Osteoblast (primary cell): Measurements from ENCODE around the gene HTRA3. TPM values are rescaled to one million over a fixed set of nuclear protein-coding genes. Genes with fewer than 3 reads are reported as not detected.

Source experiments
- DNase-seq: peaks from one replicate; pipeline ENCODE4 v3.0.0; 2011; ENCODE audit warnings: low spot score, mixed read lengths; ENCODE audit not compliant: insufficient read length; ENCODE audit errors: missing footprints
- H2AFZ ChIP-seq: 2 replicates; pipeline ENCODE4 v1.6.0; 2011; ENCODE audit warnings: mild to moderate bottlenecking, low read length
- H3K27ac ChIP-seq: 2 replicates; pipeline ENCODE4 v1.5.1; 2011; ENCODE audit warnings: mild to moderate bottlenecking, low read depth, low read length, moderate library complexity
- H3K27me3 ChIP-seq: 2 replicates; pipeline ENCODE4 v1.6.0; 2012; ENCODE audit warnings: mild to moderate bottlenecking, control low read depth, inconsistent platforms, low read length, moderate library complexity; ENCODE audit not compliant: insufficient read depth
- H3K36me3 ChIP-seq: 2 replicates; pipeline ENCODE4 v1.5.1; 2011; ENCODE audit warnings: mild to moderate bottlenecking, low read length, control low read depth, moderate library complexity; ENCODE audit not compliant: insufficient read depth
- H3K4me1 ChIP-seq: 2 replicates; pipeline ENCODE4 v1.5.1; 2011; ENCODE audit warnings: mild to moderate bottlenecking, low read length, control low read depth, moderate library complexity; ENCODE audit not compliant: insufficient read depth
- H3K4me2 ChIP-seq: 2 replicates; pipeline ENCODE4 v1.6.0; 2011; ENCODE audit warnings: mild to moderate bottlenecking, low read length; ENCODE audit not compliant: insufficient read depth
- H3K4me3 ChIP-seq: fragments of 200-600 bp; sonication (generic); 3 replicates; pipeline ENCODE4 v1.5.1; 2012; ENCODE audit warnings: mild to moderate bottlenecking, low read length, inconsistent platforms; ENCODE audit not compliant: insufficient read depth
- H3K79me2 ChIP-seq: 2 replicates; pipeline ENCODE4 v1.6.0; 2012; ENCODE audit warnings: mild to moderate bottlenecking, low read length, control low read depth, inconsistent platforms; ENCODE audit not compliant: insufficient read depth
- H3K9me3 ChIP-seq: 2 replicates; pipeline ENCODE4 v1.5.1; 2011; ENCODE audit warnings: low read depth, low read length, control low read depth
- H4K20me1 ChIP-seq: 2 replicates; pipeline ENCODE4 v1.6.0; 2012; ENCODE audit warnings: mild to moderate bottlenecking, low read length, control low read depth; ENCODE audit not compliant: insufficient read depth
- CTCF ChIP-seq: IDR thresholded peaks from 2 replicates; pipeline ENCODE4 v1.5.1; 2011; ENCODE audit warnings: mild to moderate bottlenecking, low read depth, low read length, moderate library complexity; ENCODE audit errors: extremely low read depth
- total RNA-seq: library from RNA; depleted of rRNA; stranded (reverse); fragments of >200 nt; gene quantifications from 2 replicates; pipeline ENCODE4 v1.2.3, GENCODE V29; 2012

HTRA3 gene
- total RNA-seq, 1 donor, result 4.0 TPM

- no peaks in the 10 kb centered on the region for H3K79me2 ChIP-seq
- TF ChIP-seq CTCF, result no peak
- H4K20me1 ChIP-seq, result no peaks in the 10 kb centered on the region
- DNase-seq, result no peak
- H3K4me1 ChIP-seq, result no peaks in the 10 kb centered on the region
- no peak overlapping the region for H3K27ac ChIP-seq
- no peak overlapping the region for H3K4me3 ChIP-seq
- no peak overlapping the region for H3K4me2 ChIP-seq
- no peak overlapping the region for H2AFZ ChIP-seq
- H3K36me3 ChIP-seq, result peaks cover 38% of the 10 kb centered on the region
- no peaks in the 10 kb centered on the region for H3K27me3 ChIP-seq
- no peaks in the 10 kb centered on the region for H3K9me3 ChIP-seq
These were observed 46.8 kb upstream of the HTRA3 start for GRCh38 chr4:8222609-8223388.

GRCh38 chr4:8224267-8224974 lies 45.1 kb upstream of the HTRA3 start:
- no peaks in the 10 kb centered on the region for H3K79me2 ChIP-seq
- H3K4me3 ChIP-seq, result no peak overlapping the region
- no peak overlapping the region for H3K27ac ChIP-seq
- TF ChIP-seq CTCF, result no peak
- H3K27me3 ChIP-seq, result no peaks in the 10 kb centered on the region
- no peak for DNase-seq
- H3K4me2 ChIP-seq, result no peak overlapping the region
- peaks cover 38% of the 10 kb centered on the region for H3K36me3 ChIP-seq
- peaks cover 11% of the 10 kb centered on the region for H3K4me1 ChIP-seq
- H3K9me3 ChIP-seq, result no peaks in the 10 kb centered on the region
- H2AFZ ChIP-seq, result no peak overlapping the region
- H4K20me1 ChIP-seq, result no peaks in the 10 kb centered on the region

- TF ChIP-seq CTCF, result no peak
- H4K20me1 ChIP-seq, result no peaks in the 10 kb centered on the region
- H3K36me3 ChIP-seq, result peaks cover 34% of the 10 kb centered on the region
- no peak overlapping the region for H3K4me3 ChIP-seq
- H3K27me3 ChIP-seq, result no peaks in the 10 kb centered on the region
- H3K27ac ChIP-seq, result no peak overlapping the region
- no peak for DNase-seq
- H3K79me2 ChIP-seq, result no peaks in the 10 kb centered on the region
- peaks cover 11% of the 10 kb centered on the region for H3K4me1 ChIP-seq
- no peaks in the 10 kb centered on the region for H3K9me3 ChIP-seq
- no peak overlapping the region for H2AFZ ChIP-seq
- no peak overlapping the region for H3K4me2 ChIP-seq
These were observed 44.5 kb upstream of the HTRA3 start for GRCh38 chr4:8224975-8225625.
